SK-N-SH (cell line): ENCODE data around the gene EFCAB6. TPM values are rescaled to one million over a fixed set of nuclear protein-coding genes. Genes with fewer than 3 reads are reported as not detected.

ENCODE experiments used
- CTCF ChIA-PET: fragments of 300-600, 350-600 bp; formaldehyde crosslinking; extraction: SDS; loops from one replicate; lab custom pipeline; 2021; lab: Yijun Ruan, JAX
- POLR2A ChIA-PET: fragments of 350-600 bp; sonication (Branson Sonifier 250); formaldehyde crosslinking; extraction: SDS; loops from one replicate; lab custom pipeline; 2020; ENCODE audit warnings: antibody characterized with exemption, inconsistent platforms; lab: Yijun Ruan, JAX
- DNase-seq: peaks from one replicate; pipeline ENCODE4 v3.0.0; 2012
- H2AFZ ChIP-seq: fragments of 200-600 bp; sonication (generic); 2 replicates; pipeline ENCODE4 v1.8.1; 2016; ENCODE audit warnings: antibody characterized with exemption, mild to moderate bottlenecking, low read depth
- H3F3A ChIP-seq: fragments of 200-600 bp; sonication (generic); replicated peaks from 2 replicates; pipeline ENCODE3; 2016; ENCODE audit warnings: antibody characterized with exemption, mild to moderate bottlenecking; ENCODE audit not compliant: insufficient read depth
- H3K27ac ChIP-seq, 2 experiments: fragments of 200-500 bp in 1 of 2; fragments of 200-600 bp in 1 of 2; sonication (Bioruptor generic) in 1 of 2; sonication (generic), shearing (Covaris generic) in 1 of 2; 2 replicates each; pipeline versions ENCODE4 v1.5.1 to v1.6.1; 2014 to 2016; ENCODE audit warnings: low read depth in 2 of 2, inconsistent platforms in 1 of 2, low read length in 1 of 2, mild to moderate bottlenecking in 1 of 2, mixed read lengths in 1 of 2
- H3K27me3 ChIP-seq: fragments of 200-600 bp; sonication (generic), shearing (Covaris generic); 2 replicates; pipeline ENCODE4 v1.6.1; 2016; ENCODE audit warnings: mixed run types; ENCODE audit not compliant: insufficient read depth
- H3K36me3 ChIP-seq, 2 experiments: fragments of 200-500 bp in 1 of 2; fragments of 200-600 bp in 1 of 2; sonication (Bioruptor generic) in 1 of 2; sonication (generic) in 1 of 2; replicated peaks in 1 of 2; 2 replicates each; pipeline versions ENCODE3 to v1.5.1; 2014 to 2016; ENCODE audit warnings: low read length in 1 of 2, mild to moderate bottlenecking in 1 of 2; ENCODE audit not compliant: insufficient read depth in 2 of 2, control insufficient read depth in 1 of 2
- H3K4me1 ChIP-seq, 2 experiments: fragments of 200-500 bp in 1 of 2; fragments of 200-600 bp in 1 of 2; sonication (Bioruptor generic) in 1 of 2; sonication (generic), shearing (Covaris generic) in 1 of 2; 2 replicates each; pipeline versions ENCODE4 v1.5.1 to v1.6.1; 2014 to 2016; ENCODE audit warnings: low read depth in 1 of 2, low read length in 1 of 2, mixed run types in 1 of 2; ENCODE audit not compliant: insufficient read depth in 2 of 2, control insufficient read depth in 1 of 2
- H3K4me2 ChIP-seq: fragments of 200-600 bp; sonication (generic), shearing (Covaris generic); 2 replicates; pipeline ENCODE4 v1.6.1; 2017; ENCODE audit warnings: mixed run types
- H3K4me3 ChIP-seq, 2 experiments: fragments of 200-500 bp in 1 of 2; fragments of 200-600 bp in 1 of 2; sonication (Bioruptor generic) in 1 of 2; sonication (generic), shearing (Covaris generic) in 1 of 2; 2 replicates each; pipeline versions ENCODE4 v1.5.1 to v1.8.1; 2014 to 2016; ENCODE audit warnings: low read depth in 2 of 2, inconsistent platforms in 1 of 2, low read length in 1 of 2, mild to moderate bottlenecking in 1 of 2, mixed read lengths in 1 of 2, moderate library complexity in 1 of 2
- H3K79me2 ChIP-seq: fragments of 200-600 bp; sonication (generic); 2 replicates; pipeline ENCODE4 v1.8.1; 2017; ENCODE audit warnings: mild to moderate bottlenecking; ENCODE audit not compliant: insufficient read depth
- H3K9ac ChIP-seq: fragments of 200-600 bp; sonication (generic); 2 replicates; pipeline ENCODE4 v1.6.1; 2017; ENCODE audit warnings: mixed run types
- H3K9me2 ChIP-seq: fragments of 200-600 bp; sonication (generic); 2 replicates; pipeline ENCODE4 v1.6.1; 2017; ENCODE audit warnings: mixed run types
- H3K9me3 ChIP-seq: fragments of 200-600 bp; sonication (generic); 2 replicates; pipeline ENCODE4 v1.6.1; 2017; ENCODE audit warnings: mixed run types, mild to moderate bottlenecking, moderate library complexity
- H4K20me1 ChIP-seq: fragments of 200-600 bp; sonication (generic); 2 replicates; pipeline ENCODE4 v1.6.1; 2017; ENCODE audit warnings: mild to moderate bottlenecking, mixed run types; ENCODE audit not compliant: insufficient read depth
- ELF1 ChIP-seq: IDR thresholded peaks from 2 replicates; pipeline ENCODE4 v1.4.0; 2012
- EZH2phosphoT487 ChIP-seq: fragments of 200-600 bp; sonication (generic); IDR thresholded peaks from 2 replicates; pipeline ENCODE4 v1.6.1; 2017; ENCODE audit warnings: low read depth, mixed run types, mild to moderate bottlenecking, antibody characterized with exemption, moderate library complexity, borderline replicate concordance
- FOSL2 ChIP-seq: IDR thresholded peaks from 2 replicates; pipeline ENCODE4 v1.4.0; 2012; ENCODE audit warnings: low read depth, mild to moderate bottlenecking, moderate library complexity, borderline replicate concordance
- FOXM1 ChIP-seq: IDR thresholded peaks from 2 replicates; pipeline ENCODE4 v1.4.0; 2012; ENCODE audit warnings: low read depth, mild to moderate bottlenecking
- JUND ChIP-seq: IDR thresholded peaks from 2 replicates; pipeline ENCODE4 v1.4.0; 2012
- MAX ChIP-seq: IDR thresholded peaks from 2 replicates; pipeline ENCODE4 v1.4.0; 2012; ENCODE audit warnings: low read depth
- NRF1 ChIP-seq: IDR thresholded peaks from 2 replicates; pipeline ENCODE4 v1.6.1; 2012; ENCODE audit warnings: low read depth, mild to moderate bottlenecking, low read length
- RXRA ChIP-seq: IDR thresholded peaks from 2 replicates; pipeline ENCODE4 v1.4.0; 2012; ENCODE audit warnings: low read depth, mild to moderate bottlenecking, borderline replicate concordance
- SIN3A ChIP-seq: IDR thresholded peaks from 2 replicates; pipeline ENCODE4 v1.6.1; 2012; ENCODE audit warnings: low read depth, mild to moderate bottlenecking, low read length, moderate library complexity, borderline replicate concordance
- TEAD4 ChIP-seq: IDR thresholded peaks from 2 replicates; pipeline ENCODE4 v1.4.0; 2012; ENCODE audit warnings: mild to moderate bottlenecking, borderline replicate concordance; ENCODE audit not compliant: insufficient read depth
- YY1 ChIP-seq: IDR thresholded peaks from 2 replicates; pipeline ENCODE4 v1.4.0; 2012; ENCODE audit warnings: low read depth, mild to moderate bottlenecking
- WGBS: methylation state at CpG from one replicate; pipeline ENCODE4 v1.1.6; 2017; ENCODE audit warnings: low lambda C conversion rate; 5-methylcytosine and 5-hydroxymethylcytosine counted together
- polyA plus RNA-seq, 3 experiments: library from polyadenylated mRNA; depleted of rRNA; stranded (reverse); fragments of >200 nt; gene quantifications; 2 replicates each; pipeline ENCODE4 v1.2.3, GENCODE V29; 2012
- TF ChIP-seq, protein P1 (sequence below): IDR thresholded peaks from 2 replicates; pipeline ENCODE4; 2012
- TF ChIP-seq, protein P2 (sequence below): IDR thresholded peaks from 2 replicates; pipeline ENCODE4 v1.6.1; 2012; ENCODE audit warnings: mild to moderate bottlenecking, low read depth, low read length, moderate library complexity

Gene EFCAB6
- polyA plus RNA-seq, 1 of the 3 experiments (the other 2 are of a cell fraction), result 0.46 TPM

DNA sequence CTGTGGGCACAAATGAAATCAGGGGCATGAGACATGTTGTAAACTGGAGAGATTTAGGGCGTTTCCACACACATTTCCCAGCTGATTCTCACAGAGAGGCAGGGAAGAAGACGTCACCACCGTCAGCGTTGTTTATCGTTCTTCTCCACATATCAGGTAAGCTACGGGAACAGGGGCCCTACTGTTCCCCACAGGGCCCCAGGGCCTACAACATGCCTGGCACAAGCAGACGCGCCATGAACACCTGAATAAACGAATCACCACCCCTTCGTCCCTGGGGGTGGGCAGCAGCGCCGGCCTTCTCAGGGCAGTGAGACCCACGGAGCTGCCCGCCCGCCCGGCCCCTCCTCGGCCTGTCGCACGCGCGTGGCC, 342 bp downstream of the EFCAB6 start:
- Histone ChIP-seq H3K9me2 (no peaks in the 10 kb centered on the region), H3K4me3 (peak overlapping the region; percentile 58 to 71), H3K36me3 (no peaks in the 10 kb centered on the region), H4K20me1 (no peaks in the 10 kb centered on the region), H3K9me3 (no peaks in the 10 kb centered on the region), H3K4me1 (peaks cover 0 to 7% of the 10 kb centered on the region in 2 experiments; a peak in 2 of 4 replicates), H3K27ac (no peak overlapping the region; a peak in 1 of 4 replicates), H3F3A (no peaks in the 10 kb centered on the region), H3K4me2 (peak overlapping the region; percentile 84; the same call in 1 of the 2 replicates), H2AFZ (peak overlapping the region; percentile 63), H3K27me3 (no peaks in the 10 kb centered on the region), H3K9ac (peak overlapping the region; percentile 69), H3K79me2 (no peaks in the 10 kb centered on the region; the same call in 1 of the 2 replicates)
- under 1% methylated on average over 10 of the region's 21 CpGs for WGBS
- no peak for DNase-seq
- POLR2A ChIA-PET, result interaction anchor here (1.5 kb wide), 1 partner anchor 14 kb away, joined by 3 read pairs; no protein-coding TSS in a partner anchor
- no peak for TF ChIP-seq YY1
- TF ChIP-seq, protein P1, sequence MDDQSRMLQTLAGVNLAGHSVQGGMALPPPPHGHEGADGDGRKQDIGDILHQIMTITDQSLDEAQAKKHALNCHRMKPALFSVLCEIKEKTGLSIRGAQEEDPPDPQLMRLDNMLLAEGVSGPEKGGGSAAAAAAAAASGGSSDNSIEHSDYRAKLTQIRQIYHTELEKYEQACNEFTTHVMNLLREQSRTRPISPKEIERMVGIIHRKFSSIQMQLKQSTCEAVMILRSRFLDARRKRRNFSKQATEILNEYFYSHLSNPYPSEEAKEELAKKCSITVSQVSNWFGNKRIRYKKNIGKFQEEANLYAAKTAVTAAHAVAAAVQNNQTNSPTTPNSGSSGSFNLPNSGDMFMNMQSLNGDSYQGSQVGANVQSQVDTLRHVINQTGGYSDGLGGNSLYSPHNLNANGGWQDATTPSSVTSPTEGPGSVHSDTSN, result no peak
- TF ChIP-seq FOSL2, result no peak
- no peak for TF ChIP-seq JUND
- TF ChIP-seq SIN3A, result no peak
- TF ChIP-seq MAX, result no peak
- TF ChIP-seq NRF1, result no peak
- TF ChIP-seq, protein P2, sequence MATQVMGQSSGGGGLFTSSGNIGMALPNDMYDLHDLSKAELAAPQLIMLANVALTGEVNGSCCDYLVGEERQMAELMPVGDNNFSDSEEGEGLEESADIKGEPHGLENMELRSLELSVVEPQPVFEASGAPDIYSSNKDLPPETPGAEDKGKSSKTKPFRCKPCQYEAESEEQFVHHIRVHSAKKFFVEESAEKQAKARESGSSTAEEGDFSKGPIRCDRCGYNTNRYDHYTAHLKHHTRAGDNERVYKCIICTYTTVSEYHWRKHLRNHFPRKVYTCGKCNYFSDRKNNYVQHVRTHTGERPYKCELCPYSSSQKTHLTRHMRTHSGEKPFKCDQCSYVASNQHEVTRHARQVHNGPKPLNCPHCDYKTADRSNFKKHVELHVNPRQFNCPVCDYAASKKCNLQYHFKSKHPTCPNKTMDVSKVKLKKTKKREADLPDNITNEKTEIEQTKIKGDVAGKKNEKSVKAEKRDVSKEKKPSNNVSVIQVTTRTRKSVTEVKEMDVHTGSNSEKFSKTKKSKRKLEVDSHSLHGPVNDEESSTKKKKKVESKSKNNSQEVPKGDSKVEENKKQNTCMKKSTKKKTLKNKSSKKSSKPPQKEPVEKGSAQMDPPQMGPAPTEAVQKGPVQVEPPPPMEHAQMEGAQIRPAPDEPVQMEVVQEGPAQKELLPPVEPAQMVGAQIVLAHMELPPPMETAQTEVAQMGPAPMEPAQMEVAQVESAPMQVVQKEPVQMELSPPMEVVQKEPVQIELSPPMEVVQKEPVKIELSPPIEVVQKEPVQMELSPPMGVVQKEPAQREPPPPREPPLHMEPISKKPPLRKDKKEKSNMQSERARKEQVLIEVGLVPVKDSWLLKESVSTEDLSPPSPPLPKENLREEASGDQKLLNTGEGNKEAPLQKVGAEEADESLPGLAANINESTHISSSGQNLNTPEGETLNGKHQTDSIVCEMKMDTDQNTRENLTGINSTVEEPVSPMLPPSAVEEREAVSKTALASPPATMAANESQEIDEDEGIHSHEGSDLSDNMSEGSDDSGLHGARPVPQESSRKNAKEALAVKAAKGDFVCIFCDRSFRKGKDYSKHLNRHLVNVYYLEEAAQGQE, result no peak
- TF ChIP-seq EZH2phosphoT487, result no peak
- TF ChIP-seq RXRA, result no peak
- TF ChIP-seq FOXM1, result no peak
- TF ChIP-seq TEAD4, result no peak
- no peak for TF ChIP-seq ELF1
- CTCF ChIA-PET, result interaction anchor here (0.8 kb wide), 1 partner anchor 15 kb away, joined by 3 read pairs; no protein-coding TSS in a partner anchor
